Neural progenitor cell (in vitro differentiated cells): Measurements from ENCODE around the gene TUFT1.

Experiments used
- EZH2 ChIP-seq: fragments of 200-600 bp; sonication (generic); IDR thresholded peaks from 2 replicates; pipeline ENCODE4 v1.6.1; 2017; ENCODE audit warnings: antibody characterized with exemption, mild to moderate bottlenecking, moderate library complexity
- TF ChIP-seq, protein P1 (sequence below): fragments of 200-600 bp; sonication (generic); IDR thresholded peaks from 2 replicates; pipeline ENCODE4 v1.5.1; 2017; ENCODE audit warnings: antibody characterized with exemption, mild to moderate bottlenecking

GRCh38 chr1:151518936-151519335 is 21.2 kb upstream of the TUFT1 start:
- TF ChIP-seq, protein P1, sequence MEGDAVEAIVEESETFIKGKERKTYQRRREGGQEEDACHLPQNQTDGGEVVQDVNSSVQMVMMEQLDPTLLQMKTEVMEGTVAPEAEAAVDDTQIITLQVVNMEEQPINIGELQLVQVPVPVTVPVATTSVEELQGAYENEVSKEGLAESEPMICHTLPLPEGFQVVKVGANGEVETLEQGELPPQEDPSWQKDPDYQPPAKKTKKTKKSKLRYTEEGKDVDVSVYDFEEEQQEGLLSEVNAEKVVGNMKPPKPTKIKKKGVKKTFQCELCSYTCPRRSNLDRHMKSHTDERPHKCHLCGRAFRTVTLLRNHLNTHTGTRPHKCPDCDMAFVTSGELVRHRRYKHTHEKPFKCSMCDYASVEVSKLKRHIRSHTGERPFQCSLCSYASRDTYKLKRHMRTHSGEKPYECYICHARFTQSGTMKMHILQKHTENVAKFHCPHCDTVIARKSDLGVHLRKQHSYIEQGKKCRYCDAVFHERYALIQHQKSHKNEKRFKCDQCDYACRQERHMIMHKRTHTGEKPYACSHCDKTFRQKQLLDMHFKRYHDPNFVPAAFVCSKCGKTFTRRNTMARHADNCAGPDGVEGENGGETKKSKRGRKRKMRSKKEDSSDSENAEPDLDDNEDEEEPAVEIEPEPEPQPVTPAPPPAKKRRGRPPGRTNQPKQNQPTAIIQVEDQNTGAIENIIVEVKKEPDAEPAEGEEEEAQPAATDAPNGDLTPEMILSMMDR = no peak
- TF ChIP-seq EZH2 = no peak
